SK-N-SH treated with all-trans-retinoic acid at 6 μM for 48 hours (cell line): ENCODE data around the gene ANKEF1.

Experiments
- ATAC-seq: fragments of 200-7000 bp; cut with Tn5 transposase; 3 replicates; pipeline ENCODE4 v1.9.1; 2020; ENCODE audit warnings: mild to moderate bottlenecking, moderate library complexity
- ARNTL ChIP-seq: fragments of 450-650 bp; formaldehyde crosslinking; IDR thresholded peaks from 2 replicates; pipeline ENCODE4 v1.5.0; 2020; ENCODE audit warnings: low read depth, mild to moderate bottlenecking, moderate library complexity, borderline replicate concordance
- BACH2 ChIP-seq: fragments of 250-450 bp; sonication (Bioruptor Pico); IDR thresholded peaks from 2 replicates; pipeline ENCODE4 v1.9.0; 2021; ENCODE audit warnings: mild to moderate bottlenecking, borderline replicate concordance
- CSDC2 ChIP-seq: fragments of 250-450 bp; sonication (Bioruptor Pico); IDR thresholded peaks from 2 replicates; pipeline ENCODE4 v1.5.0; 2020; ENCODE audit warnings: mild to moderate bottlenecking, moderate library complexity
- ESRRG ChIP-seq: fragments of 250-450 bp; sonication (Bioruptor Pico); IDR thresholded peaks from 2 replicates; pipeline ENCODE4 v1.6.1; 2021; ENCODE audit warnings: mild to moderate bottlenecking
- GLIS3 ChIP-seq: fragments of 250-450 bp; sonication (Bioruptor Pico); IDR thresholded peaks from 2 replicates; pipeline ENCODE4 v1.5.0; 2020; ENCODE audit warnings: mild to moderate bottlenecking, moderate library complexity
- ISL1 ChIP-seq: fragments of 250-450 bp; sonication (Bioruptor Pico); IDR thresholded peaks from 2 replicates; pipeline ENCODE4 v2.1.2; 2022; ENCODE audit warnings: mild to moderate bottlenecking, moderate library complexity
- OSR1 ChIP-seq: fragments of 250-450 bp; sonication (Bioruptor Pico); IDR thresholded peaks from 2 replicates; pipeline ENCODE4 v1.8.0; 2022; ENCODE audit warnings: moderate library complexity, mild to moderate bottlenecking, inconsistent platforms
- PATZ1 ChIP-seq: fragments of 250-450 bp; sonication (Bioruptor Pico); IDR thresholded peaks from 2 replicates; pipeline ENCODE4 v1.8.0; 2020; ENCODE audit warnings: mild to moderate bottlenecking, moderate library complexity, borderline replicate concordance
- PPARA ChIP-seq: fragments of 250-450 bp; sonication (Bioruptor Pico); IDR thresholded peaks from 2 replicates; pipeline ENCODE4 v1.5.0; 2020; ENCODE audit warnings: mild to moderate bottlenecking, borderline replicate concordance
- TCF4 ChIP-seq: fragments of 250-450 bp; sonication (Bioruptor Pico); IDR thresholded peaks from 2 replicates; pipeline ENCODE4 v1.8.0; 2021; ENCODE audit warnings: mild to moderate bottlenecking, moderate library complexity, borderline replicate concordance
- TOX ChIP-seq: fragments of 250-450 bp; sonication (Bioruptor Pico); IDR thresholded peaks from 2 replicates; pipeline ENCODE4 v1.8.0; 2021; ENCODE audit warnings: mild to moderate bottlenecking, moderate library complexity, borderline replicate concordance
- ZC3H10 ChIP-seq: fragments of 250-450 bp; sonication (Bioruptor Pico); IDR thresholded peaks from 2 replicates; pipeline ENCODE4 v1.5.1; 2021; ENCODE audit warnings: mild to moderate bottlenecking, moderate library complexity
- ZFP3 ChIP-seq: fragments of 250-450 bp; sonication (Bioruptor Pico); IDR thresholded peaks from 2 replicates; pipeline ENCODE4 v1.5.0; 2020; ENCODE audit warnings: mild to moderate bottlenecking, moderate library complexity
- ZNF565 ChIP-seq: fragments of 450-650 bp; formaldehyde crosslinking; conservative IDR thresholded peaks from 2 replicates; pipeline ENCODE4 v1.5.0; 2020; ENCODE audit warnings: low read depth, mild to moderate bottlenecking, moderate library complexity
- ZNF8 ChIP-seq: fragments of 450-650 bp; formaldehyde crosslinking; IDR thresholded peaks from 2 replicates; pipeline ENCODE4 v1.5.0; 2020; ENCODE audit warnings: mild to moderate bottlenecking, moderate library complexity
- TF ChIP-seq, protein P1 (sequence below): fragments of 250-450 bp; sonication (Bioruptor Pico); IDR thresholded peaks from 2 replicates; pipeline ENCODE4 v1.8.0; 2021; ENCODE audit warnings: low read depth, mild to moderate bottlenecking, moderate library complexity, borderline replicate concordance
- TF ChIP-seq, protein P2 (sequence below): fragments of 250-450 bp; sonication (Bioruptor Pico); IDR thresholded peaks from 2 replicates; pipeline ENCODE4 v1.5.1; 2020; ENCODE audit warnings: low read depth, mild to moderate bottlenecking, moderate library complexity

ANKEF1 gene

GRCh38 chr20:10076126-10077080 is 41.6 kb downstream of the ANKEF1 start (continued):
- TF ChIP-seq, protein P1, sequence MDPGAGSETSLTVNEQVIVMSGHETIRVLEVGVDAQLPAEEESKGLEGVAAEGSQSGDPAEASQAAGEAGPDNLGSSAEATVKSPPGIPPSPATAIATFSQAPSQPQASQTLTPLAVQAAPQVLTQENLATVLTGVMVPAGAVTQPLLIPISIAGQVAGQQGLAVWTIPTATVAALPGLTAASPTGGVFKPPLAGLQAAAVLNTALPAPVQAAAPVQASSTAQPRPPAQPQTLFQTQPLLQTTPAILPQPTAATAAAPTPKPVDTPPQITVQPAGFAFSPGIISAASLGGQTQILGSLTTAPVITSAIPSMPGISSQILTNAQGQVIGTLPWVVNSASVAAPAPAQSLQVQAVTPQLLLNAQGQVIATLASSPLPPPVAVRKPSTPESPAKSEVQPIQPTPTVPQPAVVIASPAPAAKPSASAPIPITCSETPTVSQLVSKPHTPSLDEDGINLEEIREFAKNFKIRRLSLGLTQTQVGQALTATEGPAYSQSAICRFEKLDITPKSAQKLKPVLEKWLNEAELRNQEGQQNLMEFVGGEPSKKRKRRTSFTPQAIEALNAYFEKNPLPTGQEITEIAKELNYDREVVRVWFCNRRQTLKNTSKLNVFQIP (CRISPR knock-in tag) = no peak

- TF ChIP-seq, protein P1 (CRISPR knock-in tag) = no peak
- TF ChIP-seq GLIS3 (CRISPR knock-in tag) (no peak), TOX (CRISPR knock-in tag) (no peak), ZFP3 (CRISPR knock-in tag) (no peak), BACH2 (CRISPR knock-in tag) (no peak), ZNF565 (CRISPR knock-in tag) (no peak), ZC3H10 (CRISPR knock-in tag) (no peak), OSR1 (CRISPR knock-in tag) (no peak), ZNF8 (no peak)
- TF ChIP-seq, protein P2, sequence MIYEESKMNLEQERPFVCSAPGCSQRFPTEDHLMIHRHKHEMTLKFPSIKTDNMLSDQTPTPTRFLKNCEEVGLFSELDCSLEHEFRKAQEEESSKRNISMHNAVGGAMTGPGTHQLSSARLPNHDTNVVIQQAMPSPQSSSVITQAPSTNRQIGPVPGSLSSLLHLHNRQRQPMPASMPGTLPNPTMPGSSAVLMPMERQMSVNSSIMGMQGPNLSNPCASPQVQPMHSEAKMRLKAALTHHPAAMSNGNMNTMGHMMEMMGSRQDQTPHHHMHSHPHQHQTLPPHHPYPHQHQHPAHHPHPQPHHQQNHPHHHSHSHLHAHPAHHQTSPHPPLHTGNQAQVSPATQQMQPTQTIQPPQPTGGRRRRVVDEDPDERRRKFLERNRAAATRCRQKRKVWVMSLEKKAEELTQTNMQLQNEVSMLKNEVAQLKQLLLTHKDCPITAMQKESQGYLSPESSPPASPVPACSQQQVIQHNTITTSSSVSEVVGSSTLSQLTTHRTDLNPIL (CRISPR knock-in tag) = no peak
- ATAC-seq = no peak
These were observed 42.3 kb downstream of the ANKEF1 start for GRCh38 chr20:10077081-10077471.

DNA sequence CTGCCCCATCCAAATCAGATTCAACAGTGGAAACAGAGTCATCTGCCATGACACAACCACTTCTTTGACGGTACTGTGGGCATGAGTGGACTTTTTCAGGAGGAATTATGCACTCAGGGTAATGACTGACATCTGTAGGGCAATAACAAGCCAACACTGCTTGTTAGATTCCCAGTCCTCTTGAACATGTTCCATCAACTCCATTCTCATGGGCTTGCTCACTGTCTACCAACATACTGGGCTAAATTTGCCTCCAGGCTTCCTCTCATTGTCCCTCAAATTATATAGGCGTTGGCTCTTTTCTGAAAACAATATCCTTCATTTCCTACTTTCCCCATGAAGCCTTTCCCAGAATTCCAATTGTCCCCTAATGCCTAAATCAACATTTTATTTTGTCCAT is 43.1 kb downstream of the ANKEF1 start:
- TF ChIP-seq ESRRG (no peak), ZC3H10 (CRISPR knock-in tag) (no peak), ARNTL (CRISPR knock-in tag) (no peak), GLIS3 (CRISPR knock-in tag) (no peak)
- ATAC-seq = no peak

DNA sequence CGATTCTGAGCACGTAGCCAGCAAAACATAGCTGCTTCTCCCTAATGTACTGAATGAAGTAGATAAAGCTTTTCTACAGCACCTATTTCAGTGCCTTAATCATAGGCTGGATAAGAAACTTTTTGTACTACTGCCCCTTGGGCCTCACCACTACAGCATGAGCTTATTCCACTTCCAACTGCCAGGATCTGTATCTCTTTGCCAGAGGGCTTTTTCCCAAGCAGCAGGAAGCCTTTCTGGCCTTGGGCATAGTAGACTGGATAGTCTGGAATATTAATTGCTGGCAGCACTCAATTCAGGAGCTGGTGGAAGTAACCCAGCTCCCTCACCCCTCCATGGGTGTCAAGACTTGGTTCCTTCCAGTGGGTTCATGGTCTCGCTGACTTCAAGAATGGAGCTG is 43.6 kb downstream of the ANKEF1 start:
- no peak for ATAC-seq
- TF ChIP-seq PPARA (CRISPR knock-in tag) = no peak
- TF ChIP-seq BACH2 (CRISPR knock-in tag) = no peak
- TF ChIP-seq, protein P1 (CRISPR knock-in tag) = no peak

DNA sequence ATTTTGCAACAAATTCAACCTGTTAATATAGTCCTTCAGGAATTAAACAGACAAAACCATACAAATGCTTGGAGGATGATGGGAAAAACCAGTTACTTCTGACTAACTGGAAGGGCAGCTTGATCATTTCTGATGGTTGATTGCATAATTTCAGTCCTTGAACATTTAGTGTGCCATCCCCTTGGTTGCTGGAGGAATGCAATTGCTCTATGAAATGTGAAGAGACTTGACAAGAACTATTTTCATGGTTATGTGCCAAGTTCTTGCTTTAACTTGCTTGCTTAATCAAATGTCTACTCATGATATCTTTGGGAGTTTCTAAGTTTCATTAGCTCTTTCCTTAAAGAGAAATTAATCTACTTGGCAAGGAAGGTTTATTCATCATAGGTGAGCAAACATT is 45.2 kb downstream of the ANKEF1 start:
- peak; percentile 61 for ATAC-seq
- no peak for TF ChIP-seq ZNF565 (CRISPR knock-in tag)
- peak; percentile 44 for TF ChIP-seq ISL1 (CRISPR knock-in tag)

GRCh38 chr20:10080574-10080973 is 45.8 kb downstream of the ANKEF1 start:
- no peak for ATAC-seq
- TF ChIP-seq, protein P2 (CRISPR knock-in tag) = no peak
- TF ChIP-seq PPARA (CRISPR knock-in tag) = no peak
- TF ChIP-seq ISL1 (CRISPR knock-in tag) = no peak
- TF ChIP-seq TCF4 = no peak
- no peak for TF ChIP-seq ZNF8
- no peak for TF ChIP-seq ARNTL (CRISPR knock-in tag)
- TF ChIP-seq PATZ1 (CRISPR knock-in tag) = no peak
- TF ChIP-seq, protein P1 (CRISPR knock-in tag) = no peak
- no peak for TF ChIP-seq CSDC2 (CRISPR knock-in tag)
- no peak for TF ChIP-seq BACH2 (CRISPR knock-in tag)
